Smooth muscle cell (in vitro differentiated cells): ENCODE measurements around the gene MYL6. TPM values are rescaled to one million over a fixed set of nuclear protein-coding genes. Genes with fewer than 3 reads are reported as not detected.

ENCODE experiments used
- DNase-seq: peaks from one replicate; lab custom pipeline; 2025; ENCODE audit not compliant: unreplicated experiment; lab: John Stamatoyannopoulos, UW
- H2AFZ ChIP-seq: fragments of 200-600 bp; sonication (generic); 2 replicates; pipeline ENCODE4 v1.6.0; 2016; ENCODE audit warnings: antibody characterized with exemption, low read depth, mild to moderate bottlenecking
- H3F3A ChIP-seq: fragments of 200-600 bp; sonication (generic); 2 replicates; pipeline ENCODE4 v1.6.0; 2017; ENCODE audit warnings: antibody characterized with exemption, low read depth
- H3K27ac ChIP-seq: fragments of 200-600 bp; sonication (generic); 2 replicates; pipeline ENCODE4 v1.5.1; 2016; ENCODE audit warnings: low read depth, mild to moderate bottlenecking
- H3K27me3 ChIP-seq: fragments of 200-600 bp; sonication (generic); 2 replicates; pipeline ENCODE4 v1.6.1; 2016; ENCODE audit warnings: low read depth, mild to moderate bottlenecking
- H3K36me3 ChIP-seq: fragments of 200-600 bp; sonication (generic); 2 replicates; pipeline ENCODE4 v1.5.1; 2016; ENCODE audit warnings: low read depth
- H3K4me1 ChIP-seq: fragments of 200-600 bp; sonication (generic); 2 replicates; pipeline ENCODE4 v1.5.1; 2016; ENCODE audit warnings: low read depth
- H3K4me2 ChIP-seq: fragments of 200-600 bp; sonication (generic); 2 replicates; pipeline ENCODE4 v1.6.0; 2016; ENCODE audit warnings: mild to moderate bottlenecking
- H3K4me3 ChIP-seq: fragments of 200-600 bp; sonication (generic); 2 replicates; pipeline ENCODE4 v1.5.1; 2016; ENCODE audit warnings: mild to moderate bottlenecking
- H3K79me2 ChIP-seq: fragments of 200-600 bp; sonication (generic); 2 replicates; pipeline ENCODE4 v1.6.0; 2016; ENCODE audit warnings: low read depth, mild to moderate bottlenecking
- H3K9ac ChIP-seq: fragments of 200-600 bp; sonication (generic); 2 replicates; pipeline ENCODE4 v1.6.0; 2016; ENCODE audit warnings: low read depth
- H3K9me3 ChIP-seq: fragments of 200-600 bp; sonication (generic); replicated peaks from 2 replicates; pipeline ENCODE4 v1.5.1; 2016; ENCODE audit warnings: low read depth
- H4K20me1 ChIP-seq: fragments of 200-600 bp; sonication (generic); 2 replicates; pipeline ENCODE4 v1.6.0; 2016; ENCODE audit warnings: low read depth
- WGBS: methylation state at CpG from one replicate; pipeline ENCODE4 v1.1.7; 2016; ENCODE audit warnings: low lambda C conversion rate; 5-methylcytosine and 5-hydroxymethylcytosine counted together
- polyA plus RNA-seq: library from polyadenylated mRNA; unstranded; fragments of >200 nt; fragmentation: Nextera tagmentation; extraction: Ambion mirVana; gene quantifications from 2 replicates; pipeline ENCODE4 v1.2.1, GENCODE V29; 2016
- total RNA-seq: library from RNA; depleted of rRNA; stranded (reverse); fragments of >200 nt; gene quantifications from 2 replicates; pipeline ENCODE4 v1.2.3, GENCODE V29; 2014
- TF ChIP-seq, protein P1 (sequence below): fragments of 200-600 bp; sonication (generic); IDR thresholded peaks from 2 replicates; pipeline ENCODE4 v1.5.1; 2017; ENCODE audit warnings: borderline replicate concordance, mild to moderate bottlenecking, antibody characterized with exemption; ENCODE audit not compliant: insufficient read depth, poor library complexity, severe bottlenecking

MYL6 gene
- total and polyA plus RNA-seq, 2 experiments from 2014 or later = 2,776 to 4,165 TPM

DNA sequence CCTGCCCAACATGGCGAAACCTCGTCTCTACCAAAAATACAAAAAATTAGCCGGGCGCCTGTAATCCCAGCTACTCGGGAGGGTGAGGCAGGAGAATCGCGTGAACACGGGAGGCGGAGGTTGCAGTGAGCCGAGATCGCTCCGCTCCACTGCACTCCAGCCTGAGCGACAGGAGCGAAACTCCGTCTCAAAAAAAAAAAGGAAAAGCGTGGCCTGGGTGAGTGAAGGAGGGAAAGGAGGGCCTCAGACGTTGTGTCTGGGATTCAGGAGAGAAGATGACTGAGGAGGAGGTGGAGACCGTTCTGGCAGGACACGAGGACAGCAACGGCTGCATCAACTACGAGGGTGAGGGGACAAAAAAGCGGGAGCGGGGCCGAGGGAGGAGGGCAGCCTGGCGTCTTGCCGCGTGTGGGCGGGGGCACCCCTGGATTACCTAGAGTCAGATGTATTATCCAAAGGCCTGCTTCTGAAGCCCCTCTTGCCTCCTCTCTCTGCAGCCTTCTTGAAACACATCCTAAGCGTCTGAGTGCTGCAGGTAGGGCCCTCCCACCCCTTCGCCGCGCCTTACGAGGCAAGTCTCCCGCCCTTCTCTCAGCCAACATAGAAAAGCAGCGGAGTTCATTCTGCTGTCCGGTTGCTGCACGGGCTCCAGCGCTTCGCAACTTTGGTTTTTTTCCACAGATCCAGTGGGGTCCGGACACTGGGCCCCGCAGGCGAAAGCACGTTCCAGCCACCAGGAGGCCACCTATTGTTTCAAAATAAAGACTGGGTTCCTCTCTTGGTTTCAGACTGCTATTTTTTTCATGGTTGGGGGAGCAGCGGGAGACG is 744 bp upstream of the MYL6 start:
- H3K4me1 ChIP-seq = peaks cover 44% of the 10 kb centered on the region
- H3K4me3 ChIP-seq = peak overlapping the region; percentile 90
- peaks cover 34% of the 10 kb centered on the region for H3F3A ChIP-seq
- no peaks in the 10 kb centered on the region for H3K36me3 ChIP-seq
- DNase-seq = peak; percentile 58
- peaks cover 39% of the 10 kb centered on the region for H4K20me1 ChIP-seq
- peak overlapping the region; percentile 100 for H3K4me2 ChIP-seq
- H2AFZ ChIP-seq = no peak overlapping the region
- TF ChIP-seq, protein P1, sequence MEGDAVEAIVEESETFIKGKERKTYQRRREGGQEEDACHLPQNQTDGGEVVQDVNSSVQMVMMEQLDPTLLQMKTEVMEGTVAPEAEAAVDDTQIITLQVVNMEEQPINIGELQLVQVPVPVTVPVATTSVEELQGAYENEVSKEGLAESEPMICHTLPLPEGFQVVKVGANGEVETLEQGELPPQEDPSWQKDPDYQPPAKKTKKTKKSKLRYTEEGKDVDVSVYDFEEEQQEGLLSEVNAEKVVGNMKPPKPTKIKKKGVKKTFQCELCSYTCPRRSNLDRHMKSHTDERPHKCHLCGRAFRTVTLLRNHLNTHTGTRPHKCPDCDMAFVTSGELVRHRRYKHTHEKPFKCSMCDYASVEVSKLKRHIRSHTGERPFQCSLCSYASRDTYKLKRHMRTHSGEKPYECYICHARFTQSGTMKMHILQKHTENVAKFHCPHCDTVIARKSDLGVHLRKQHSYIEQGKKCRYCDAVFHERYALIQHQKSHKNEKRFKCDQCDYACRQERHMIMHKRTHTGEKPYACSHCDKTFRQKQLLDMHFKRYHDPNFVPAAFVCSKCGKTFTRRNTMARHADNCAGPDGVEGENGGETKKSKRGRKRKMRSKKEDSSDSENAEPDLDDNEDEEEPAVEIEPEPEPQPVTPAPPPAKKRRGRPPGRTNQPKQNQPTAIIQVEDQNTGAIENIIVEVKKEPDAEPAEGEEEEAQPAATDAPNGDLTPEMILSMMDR = peak; percentile 67
- no peaks in the 10 kb centered on the region for H3K27me3 ChIP-seq
- WGBS = 15% methylated on average over 42 of the region's 45 CpGs
- H3K79me2 ChIP-seq = peaks cover 40% of the 10 kb centered on the region
- H3K9me3 ChIP-seq = no peaks in the 10 kb centered on the region
- H3K9ac ChIP-seq = no peak overlapping the region
- H3K27ac ChIP-seq = peak overlapping the region; percentile 82

DNA sequence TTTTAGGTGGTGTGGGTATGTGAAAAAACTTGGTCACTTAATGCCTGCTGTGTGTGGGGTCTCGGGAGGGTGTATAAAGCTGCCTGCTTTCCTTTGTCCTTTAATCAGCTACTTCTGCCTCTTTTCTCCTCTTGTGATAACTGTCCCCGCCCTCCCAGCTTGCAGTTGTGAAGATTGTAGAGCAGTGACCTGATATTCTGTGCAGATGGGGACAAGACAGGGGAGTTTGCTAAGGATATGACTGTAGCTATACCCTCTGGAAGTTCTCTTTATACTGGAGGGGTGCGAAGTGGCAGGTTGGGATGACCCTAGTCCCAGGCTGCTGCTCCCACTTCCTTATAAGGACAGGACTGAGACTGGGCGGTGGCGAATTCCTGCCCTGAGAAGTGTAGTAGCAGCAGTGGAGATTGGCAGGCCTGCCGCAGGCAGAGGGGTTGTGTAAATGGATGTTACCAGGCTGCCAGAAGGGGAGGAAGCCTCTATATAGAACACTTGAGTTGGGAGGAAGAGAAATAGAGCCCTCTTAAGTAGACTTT is 835 bp downstream of the MYL6 start:
- H3K4me2 ChIP-seq = peak overlapping the region; percentile 100
- peaks cover 30% of the 10 kb centered on the region for H3K79me2 ChIP-seq
- no peaks in the 10 kb centered on the region for H3K27me3 ChIP-seq
- H3K9me3 ChIP-seq = no peaks in the 10 kb centered on the region
- H3K4me1 ChIP-seq = peaks cover 42% of the 10 kb centered on the region
- H3K27ac ChIP-seq = peak overlapping the region; percentile 82
- under 1% methylated on average over 6 of the region's 6 CpGs for WGBS
- DNase-seq = no peak
- H3K4me3 ChIP-seq = peak overlapping the region; percentile 90
- no peak overlapping the region for H2AFZ ChIP-seq
- peaks cover 49% of the 10 kb centered on the region for H3F3A ChIP-seq
- no peaks in the 10 kb centered on the region for H3K36me3 ChIP-seq
- TF ChIP-seq, protein P1 = no peak
- peaks cover 54% of the 10 kb centered on the region for H4K20me1 ChIP-seq
- peak overlapping the region; percentile 95 for H3K9ac ChIP-seq

DNA sequence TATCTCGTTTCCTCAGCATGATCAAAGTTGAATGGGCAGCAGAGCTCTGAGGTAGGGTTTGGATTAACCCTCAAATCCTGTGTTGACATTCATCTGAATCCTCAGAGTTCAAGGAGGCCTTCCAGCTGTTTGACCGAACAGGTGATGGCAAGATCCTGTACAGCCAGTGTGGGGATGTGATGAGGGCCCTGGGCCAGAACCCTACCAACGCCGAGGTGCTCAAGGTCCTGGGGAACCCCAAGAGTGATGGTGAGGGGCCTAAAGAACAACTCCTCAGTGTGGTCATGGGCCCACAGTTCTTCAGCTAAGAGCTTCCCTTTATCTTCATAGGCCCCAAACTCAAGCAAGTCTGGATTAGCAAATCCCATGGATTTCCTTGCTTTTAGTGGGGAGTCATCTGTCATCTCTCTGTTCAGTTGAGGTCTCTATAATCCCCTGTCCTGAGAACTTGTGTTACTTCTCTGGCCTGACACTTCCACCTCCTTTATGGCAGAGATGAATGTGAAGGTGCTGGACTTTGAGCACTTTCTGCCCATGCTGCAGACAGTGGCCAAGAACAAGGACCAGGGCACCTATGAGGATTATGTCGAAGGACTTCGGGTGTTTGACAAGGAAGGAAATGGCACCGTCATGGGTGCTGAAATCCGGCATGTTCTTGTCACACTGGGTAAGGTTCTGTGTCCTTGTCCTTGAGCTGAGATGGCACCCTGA is 1.5 kb downstream of the MYL6 start:
- TF ChIP-seq, protein P1 = no peak
- Histone ChIP-seq H3K27me3 (no peaks in the 10 kb centered on the region), H4K20me1 (peaks cover 56% of the 10 kb centered on the region), H3K9ac (peak overlapping the region; percentile 95), H3K27ac (peak overlapping the region; percentile 82), H2AFZ (no peak overlapping the region), H3K4me1 (peaks cover 42% of the 10 kb centered on the region), H3K36me3 (no peaks in the 10 kb centered on the region), H3K4me2 (peak overlapping the region; percentile 100), H3F3A (peaks cover 51% of the 10 kb centered on the region), H3K4me3 (peak overlapping the region; percentile 90), H3K79me2 (peaks cover 30% of the 10 kb centered on the region), H3K9me3 (no peaks in the 10 kb centered on the region)
- DNase-seq = no peak
- WGBS = 60% methylated on average over 8 of the region's 8 CpGs
